HG03064 (cell line): ENCODE measurements around the gene ALDH4A1.

Experiments used
- ATAC-seq: cut with Tn5 transposase; IDR thresholded peaks from one replicate; pipeline ENCODE4 v1.9.1; 2021; ENCODE audit warnings: low read depth; ENCODE audit not compliant: unreplicated experiment

Gene ALDH4A1

GRCh38 chr1:18922848-18923755, 20.7 kb upstream of the ALDH4A1 start:
- no peak for ATAC-seq

- ATAC-seq = no peak
Measured at GRCh38 chr1:18922319-18922726, 20.0 kb upstream of the ALDH4A1 start.

GRCh38 chr1:18921516-18922251, 19.3 kb upstream of the ALDH4A1 start:
- no peak for ATAC-seq

GRCh38 chr1:18920931-18921330, 18.6 kb upstream of the ALDH4A1 start:
- no peak for ATAC-seq

GRCh38 chr1:18919956-18920355, 17.6 kb upstream of the ALDH4A1 start:
- ATAC-seq = no peak

- no peak for ATAC-seq
Measured at GRCh38 chr1:18919197-18919905, 17.0 kb upstream of the ALDH4A1 start.

GRCh38 chr1:18918417-18918816, 16.1 kb upstream of the ALDH4A1 start:
- ATAC-seq = no peak

- ATAC-seq = no peak
Measured at GRCh38 chr1:18917071-18917799, 14.9 kb upstream of the ALDH4A1 start.

GRCh38 chr1:18915341-18915740, 13.0 kb upstream of the ALDH4A1 start:
- no peak for ATAC-seq

GRCh38 chr1:18913065-18913835, 10.9 kb upstream of the ALDH4A1 start:
- no peak for ATAC-seq

GRCh38 chr1:18912550-18912949, 10.2 kb upstream of the ALDH4A1 start:
- ATAC-seq = no peak

- ATAC-seq = no peak
Measured at GRCh38 chr1:18908911-18909771, 6.8 kb upstream of the ALDH4A1 start.

- ATAC-seq = no peak
Measured at GRCh38 chr1:18907917-18908845, 5.8 kb upstream of the ALDH4A1 start.

- ATAC-seq = no peak
Measured at GRCh38 chr1:18907021-18907916, 4.9 kb upstream of the ALDH4A1 start.

- ATAC-seq = no peak
Measured at GRCh38 chr1:18903291-18903756, 969 bp upstream of the ALDH4A1 start.

- no peak for ATAC-seq
Measured at GRCh38 chr1:18901952-18902522, 318 bp downstream of the ALDH4A1 start.
